ENCODE results near the gene UGT2A1. TPM values are rescaled to one million over a fixed set of nuclear protein-coding genes. Genes with fewer than 3 reads are reported as not detected.

UGT2A1 gene
- total RNA-seq, result not detected
- not detected for polyA plus RNA-seq

DNA sequence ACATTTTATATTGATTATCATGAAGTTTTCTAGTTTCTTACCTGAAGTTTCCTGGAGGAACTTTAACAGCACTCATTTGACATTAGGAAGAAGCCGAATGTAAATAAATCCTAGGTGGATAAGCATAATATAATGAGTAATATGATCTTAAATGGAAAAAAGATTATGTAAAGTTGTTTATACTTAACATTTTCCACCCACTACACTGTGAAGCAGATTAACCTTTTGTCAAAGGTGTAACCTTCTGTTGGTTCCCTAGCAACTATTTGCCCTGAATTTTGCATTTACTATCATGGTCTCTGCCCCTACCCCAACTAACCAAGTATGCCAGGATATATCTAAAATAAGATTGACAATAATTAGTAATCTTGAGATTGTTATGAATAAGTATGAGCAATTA is at the start of gene UGT2A1:
UGT2A1 (minus strand) TSS at position 101 of the 400 bp plus-strand sequence. CDS start 5,603 bp downstream, outside the sequence.
- no peaks in the 10 kb centered on the region for H3K9me3 ChIP-seq
- TF ChIP-seq, protein P1, sequence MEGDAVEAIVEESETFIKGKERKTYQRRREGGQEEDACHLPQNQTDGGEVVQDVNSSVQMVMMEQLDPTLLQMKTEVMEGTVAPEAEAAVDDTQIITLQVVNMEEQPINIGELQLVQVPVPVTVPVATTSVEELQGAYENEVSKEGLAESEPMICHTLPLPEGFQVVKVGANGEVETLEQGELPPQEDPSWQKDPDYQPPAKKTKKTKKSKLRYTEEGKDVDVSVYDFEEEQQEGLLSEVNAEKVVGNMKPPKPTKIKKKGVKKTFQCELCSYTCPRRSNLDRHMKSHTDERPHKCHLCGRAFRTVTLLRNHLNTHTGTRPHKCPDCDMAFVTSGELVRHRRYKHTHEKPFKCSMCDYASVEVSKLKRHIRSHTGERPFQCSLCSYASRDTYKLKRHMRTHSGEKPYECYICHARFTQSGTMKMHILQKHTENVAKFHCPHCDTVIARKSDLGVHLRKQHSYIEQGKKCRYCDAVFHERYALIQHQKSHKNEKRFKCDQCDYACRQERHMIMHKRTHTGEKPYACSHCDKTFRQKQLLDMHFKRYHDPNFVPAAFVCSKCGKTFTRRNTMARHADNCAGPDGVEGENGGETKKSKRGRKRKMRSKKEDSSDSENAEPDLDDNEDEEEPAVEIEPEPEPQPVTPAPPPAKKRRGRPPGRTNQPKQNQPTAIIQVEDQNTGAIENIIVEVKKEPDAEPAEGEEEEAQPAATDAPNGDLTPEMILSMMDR (IDR thresholded peaks at IDR 0.05), result no peak
- DNase-seq (no peak), FAIRE-seq (no peak), ATAC-seq (no peak)
- H3K4me3 ChIP-seq, result no peak within 1 kb of the TSS
- H3K27ac ChIP-seq, result no peak within 1 kb of the TSS
- H3K27me3 ChIP-seq, result no peaks in the 10 kb centered on the region
- no peaks in the 10 kb centered on the region for H3K4me1 ChIP-seq
- 65 to 81% methylated on average over 1 of the region's 1 CpG for WGBS, 2 donors
- intact Hi-C loops (cut with DNase I), result no loop called here
- H3K36me3 ChIP-seq, result no peaks in the 10 kb centered on the region

DNA sequence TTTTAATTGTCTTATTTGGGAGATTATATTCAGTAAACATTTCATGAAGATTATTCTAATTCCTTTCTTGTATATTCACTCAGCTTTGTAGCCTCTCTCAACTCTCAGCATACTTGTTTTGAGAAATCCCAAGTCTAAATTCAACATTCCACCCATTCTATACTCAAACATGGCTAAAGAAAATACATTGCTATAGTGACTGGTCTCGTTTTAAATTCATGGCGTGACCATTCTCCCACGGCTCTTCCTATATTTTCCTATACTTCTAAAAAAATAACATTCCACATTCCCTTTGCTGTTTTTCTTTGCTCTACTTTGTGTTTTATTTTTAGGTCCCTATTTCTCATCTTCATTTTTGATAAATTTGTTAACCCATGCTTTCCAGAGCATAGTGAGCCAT is 49.2 kb upstream of the UGT2A1 start:
- 85 to 91% methylated on average over 3 of the region's 3 CpGs for WGBS, 2 donors
- Histone ChIP-seq H3K27ac (no peak overlapping the region), H3K9me3 (no peaks in the 10 kb centered on the region), H3K4me1 (no peaks in the 10 kb centered on the region), H3K27me3 (no peaks in the 10 kb centered on the region), H3K36me3 (no peaks in the 10 kb centered on the region), H3K4me3 (no peak overlapping the region)
- ATAC-seq (no peak), FAIRE-seq (no peak), DNase-seq (no peak)
- intact Hi-C loops (cut with DNase I), result no loop called here
- TF ChIP-seq, protein P1 (IDR thresholded peaks at IDR 0.05), result no peak

DNA sequence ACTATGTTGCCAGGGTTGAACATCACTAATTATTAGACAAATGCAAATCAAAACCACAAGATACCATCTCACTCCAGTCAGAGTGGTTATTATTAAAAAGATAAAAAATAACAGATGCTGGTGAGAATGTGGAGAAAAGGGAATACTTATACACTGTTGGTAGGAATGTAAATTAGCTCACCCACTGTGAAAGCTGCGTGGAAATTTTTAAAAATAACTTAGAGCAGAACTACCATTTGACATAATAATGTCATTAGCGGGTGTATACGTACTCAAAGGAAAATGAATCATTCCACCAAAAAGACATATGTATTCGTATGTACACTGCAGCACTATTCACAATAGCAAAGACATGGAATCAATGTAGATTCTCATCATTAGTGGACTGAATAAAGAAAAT is 48.6 kb upstream of the UGT2A1 start:
- intact Hi-C loops (cut with DNase I), result no loop called here
- TF ChIP-seq, protein P1 (IDR thresholded peaks at IDR 0.05), result no peak
- no peak overlapping the region for H3K27ac ChIP-seq
- ATAC-seq, result no peak
- H3K9me3 ChIP-seq, result no peaks in the 10 kb centered on the region
- H3K27me3 ChIP-seq, result no peaks in the 10 kb centered on the region
- FAIRE-seq, result no peak
- H3K4me3 ChIP-seq, result no peak overlapping the region
- WGBS, 2 donors, result 81 to 90% methylated on average over 4 of the region's 4 CpGs
- no peaks in the 10 kb centered on the region for H3K36me3 ChIP-seq
- no peaks in the 10 kb centered on the region for H3K4me1 ChIP-seq
- DNase-seq, result no peak

DNA sequence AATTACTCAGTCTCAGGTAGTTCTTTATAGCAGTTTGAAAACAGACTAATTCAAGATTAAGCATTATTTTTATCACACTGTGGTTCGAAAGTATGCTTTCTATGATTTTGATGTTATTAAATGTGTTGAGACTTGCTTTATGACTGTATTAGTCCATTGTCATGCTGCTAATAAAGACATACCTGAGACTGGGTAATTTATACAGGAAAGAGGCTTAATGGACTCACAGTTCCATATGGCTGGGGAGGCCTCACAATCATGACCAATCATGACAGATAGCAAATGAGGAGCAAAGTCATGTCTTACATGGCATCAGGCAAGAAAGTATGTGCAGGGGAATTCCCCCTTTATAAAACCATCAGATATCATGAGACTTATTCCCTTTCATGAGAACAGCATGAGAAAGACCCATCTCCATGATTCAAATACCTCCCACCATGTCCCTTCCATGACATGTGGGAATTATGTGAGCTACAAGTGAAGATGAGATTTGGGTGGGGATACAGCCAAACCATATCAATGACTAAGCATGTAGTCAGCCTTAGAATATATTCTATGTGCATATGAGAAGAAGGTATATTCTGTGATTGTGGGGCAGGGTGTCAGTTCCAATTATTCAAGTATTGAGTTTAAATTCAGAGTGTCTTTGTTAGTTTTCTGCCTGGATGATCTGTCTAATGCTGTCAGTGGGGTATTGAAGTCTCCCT is 44.6 kb upstream of the UGT2A1 start:
- WGBS, 2 donors, result 84 to 87% methylated on average over 1 of the region's 1 CpG
- no peak overlapping the region for H3K27ac ChIP-seq
- H3K9me3 ChIP-seq, result no peaks in the 10 kb centered on the region
- H3K27me3 ChIP-seq, result no peaks in the 10 kb centered on the region
- H3K4me3 ChIP-seq, result no peak overlapping the region
- intact Hi-C loops (cut with DNase I), result no loop called here
- ATAC-seq, result no peak
- TF ChIP-seq, protein P1 (IDR thresholded peaks at IDR 0.05), result no peak
- no peaks in the 10 kb centered on the region for H3K4me1 ChIP-seq
- no peak for FAIRE-seq
- no peaks in the 10 kb centered on the region for H3K36me3 ChIP-seq
- no peak for DNase-seq

DNA sequence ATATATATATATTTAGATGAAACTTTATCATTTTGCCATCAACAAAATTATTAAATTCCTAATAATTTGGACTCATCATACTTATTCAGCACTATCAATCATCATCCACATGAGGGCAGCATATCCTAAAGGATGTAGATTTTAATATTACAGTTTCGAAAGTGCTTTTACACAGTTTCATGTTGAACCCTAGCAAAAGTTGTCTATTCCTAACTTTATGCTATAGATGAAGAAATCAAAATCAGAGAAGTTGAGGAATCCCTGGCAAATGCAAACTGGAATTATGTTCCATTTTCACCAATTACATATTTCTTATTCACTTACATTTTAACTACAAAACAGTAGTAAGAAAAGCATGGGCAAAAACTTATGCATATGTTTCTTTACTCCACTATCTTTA is 36.6 kb upstream of the UGT2A1 start:
- H3K27ac ChIP-seq, result no peak overlapping the region
- ATAC-seq, result peak in 3 of 4 donors; percentile 83 to 92 (median 88)
- no peaks in the 10 kb centered on the region for H3K4me1 ChIP-seq
- TF ChIP-seq, protein P1 (IDR thresholded peaks at IDR 0.05), result peak in 2 of 4 donors; percentile 41 to 54
- FAIRE-seq, result peak; percentile 93
- no peaks in the 10 kb centered on the region for H3K9me3 ChIP-seq
- H3K4me3 ChIP-seq, result no peak overlapping the region
- H3K36me3 ChIP-seq, result no peaks in the 10 kb centered on the region
- WGBS, 2 donors, result 0% methylated on average over 1 of the region's 1 CpG
- no peak for DNase-seq
- intact Hi-C loops (cut with DNase I), result loop anchor here in 2 of 3 donors (5.0 kb wide), 1 partner anchor 193 kb away; no protein-coding TSS in a partner anchor
- H3K27me3 ChIP-seq, result no peaks in the 10 kb centered on the region

Data from pancreas (tissue), 10 donors.